Mononuclear cell (primary cell): ENCODE data around the gene TMPRSS6. TPM values are rescaled to one million over a fixed set of nuclear protein-coding genes. Genes with fewer than 3 reads are reported as not detected.

Experiments used
- H3K27me3 ChIP-seq: 2 replicates; pipeline ENCODE4 v1.6.0; 2011; ENCODE audit warnings: low read length, control low read depth; ENCODE audit not compliant: insufficient read depth
- H3K4me1 ChIP-seq: 2 replicates; pipeline ENCODE4 v1.5.1; 2011; ENCODE audit warnings: mild to moderate bottlenecking, low read length, control low read depth; ENCODE audit not compliant: insufficient read depth
- H3K4me3 ChIP-seq: 2 replicates; pipeline ENCODE4 v1.5.1; 2011; ENCODE audit warnings: mild to moderate bottlenecking, low read length, moderate library complexity
- H3K9me3 ChIP-seq: 2 replicates; pipeline ENCODE4 v1.5.1; 2011; ENCODE audit warnings: low read depth, mild to moderate bottlenecking, control low read depth, low read length
- total RNA-seq: library from RNA; depleted of rRNA; stranded (reverse); fragments of >200 nt; gene quantifications from one replicate; pipeline ENCODE4 v1.2.3, GENCODE V29; 2012

TMPRSS6 gene
- total RNA-seq, 1 donor: under 0.01 TPM

GRCh38 chr22:37129866-37130441 is 20.4 kb upstream of the TMPRSS6 start:
- Histone ChIP-seq H3K4me3 (no peak overlapping the region), H3K27me3 (no peaks in the 10 kb centered on the region), H3K4me1 (no peaks in the 10 kb centered on the region), H3K9me3 (no peaks in the 10 kb centered on the region)

GRCh38 chr22:37128555-37129281 is 19.2 kb upstream of the TMPRSS6 start:
- H3K9me3 ChIP-seq: no peaks in the 10 kb centered on the region
- H3K27me3 ChIP-seq: no peaks in the 10 kb centered on the region
- no peak overlapping the region for H3K4me3 ChIP-seq
- no peaks in the 10 kb centered on the region for H3K4me1 ChIP-seq

- H3K4me1 ChIP-seq: peaks cover 9% of the 10 kb centered on the region
- no peaks in the 10 kb centered on the region for H3K27me3 ChIP-seq
- no peak overlapping the region for H3K4me3 ChIP-seq
- H3K9me3 ChIP-seq: no peaks in the 10 kb centered on the region
Measured at GRCh38 chr22:37127350-37127878, 17.9 kb upstream of the TMPRSS6 start.

- Histone ChIP-seq H3K9me3 (no peaks in the 10 kb centered on the region), H3K27me3 (no peaks in the 10 kb centered on the region), H3K4me3 (no peak overlapping the region), H3K4me1 (peaks cover 14% of the 10 kb centered on the region)
Measured at GRCh38 chr22:37126882-37127281, 17.4 kb upstream of the TMPRSS6 start.

DNA sequence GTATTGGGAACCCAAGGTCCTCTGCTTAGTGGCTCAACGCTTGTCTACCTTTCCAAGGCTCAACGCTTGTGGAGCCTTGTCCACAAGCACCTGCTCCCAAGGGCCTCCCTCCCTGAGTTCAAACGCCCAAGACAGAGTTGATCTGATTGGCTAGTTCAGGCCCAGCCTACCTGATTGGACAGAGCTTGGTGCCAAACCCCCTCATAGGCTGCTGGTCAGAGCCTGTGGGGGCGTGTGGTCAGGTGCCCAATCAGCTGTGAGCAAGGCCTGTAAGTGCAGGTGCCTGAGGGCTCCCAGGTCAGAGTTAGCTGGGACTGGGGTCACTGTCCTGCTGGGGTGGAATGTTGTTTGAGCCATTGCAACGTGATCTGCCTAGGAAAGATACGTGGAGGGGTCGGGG is 16.9 kb upstream of the TMPRSS6 start:
- no peaks in the 10 kb centered on the region for H3K27me3 ChIP-seq

DNA sequence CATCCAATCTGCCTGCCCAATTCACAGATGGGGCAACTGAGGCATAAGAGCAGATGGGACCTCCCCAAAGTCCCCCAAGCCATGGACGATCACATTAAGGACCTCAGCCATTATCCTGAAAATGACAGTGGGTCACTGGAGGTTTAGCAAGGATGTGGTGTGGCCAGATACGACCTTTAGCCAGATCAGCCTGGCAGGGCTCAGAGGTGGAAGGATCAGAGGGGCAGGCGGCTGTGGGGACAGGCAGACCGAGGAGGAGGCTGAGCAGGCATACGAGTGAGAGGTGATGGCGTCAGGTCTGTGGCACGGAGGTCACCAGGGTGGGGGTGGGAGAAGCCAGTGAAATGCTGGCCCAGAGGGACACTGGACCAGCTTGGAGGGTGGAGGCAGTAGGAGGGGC is 14.1 kb upstream of the TMPRSS6 start:
- H3K9me3 ChIP-seq: no peaks in the 10 kb centered on the region
- peaks cover 26% of the 10 kb centered on the region for H3K4me1 ChIP-seq
- H3K4me3 ChIP-seq: no peak overlapping the region
- H3K27me3 ChIP-seq: no peaks in the 10 kb centered on the region

More for the DNA sequence above, 16.9 kb upstream of the TMPRSS6 start:
- H3K4me3 ChIP-seq: no peak overlapping the region
- peaks cover 19% of the 10 kb centered on the region for H3K4me1 ChIP-seq
- no peaks in the 10 kb centered on the region for H3K9me3 ChIP-seq

GRCh38 chr22:37122598-37123180 is 13.2 kb upstream of the TMPRSS6 start:
- H3K4me3 ChIP-seq: no peak overlapping the region
- peaks cover 26% of the 10 kb centered on the region for H3K4me1 ChIP-seq
- no peaks in the 10 kb centered on the region for H3K27me3 ChIP-seq
- H3K9me3 ChIP-seq: no peaks in the 10 kb centered on the region

DNA sequence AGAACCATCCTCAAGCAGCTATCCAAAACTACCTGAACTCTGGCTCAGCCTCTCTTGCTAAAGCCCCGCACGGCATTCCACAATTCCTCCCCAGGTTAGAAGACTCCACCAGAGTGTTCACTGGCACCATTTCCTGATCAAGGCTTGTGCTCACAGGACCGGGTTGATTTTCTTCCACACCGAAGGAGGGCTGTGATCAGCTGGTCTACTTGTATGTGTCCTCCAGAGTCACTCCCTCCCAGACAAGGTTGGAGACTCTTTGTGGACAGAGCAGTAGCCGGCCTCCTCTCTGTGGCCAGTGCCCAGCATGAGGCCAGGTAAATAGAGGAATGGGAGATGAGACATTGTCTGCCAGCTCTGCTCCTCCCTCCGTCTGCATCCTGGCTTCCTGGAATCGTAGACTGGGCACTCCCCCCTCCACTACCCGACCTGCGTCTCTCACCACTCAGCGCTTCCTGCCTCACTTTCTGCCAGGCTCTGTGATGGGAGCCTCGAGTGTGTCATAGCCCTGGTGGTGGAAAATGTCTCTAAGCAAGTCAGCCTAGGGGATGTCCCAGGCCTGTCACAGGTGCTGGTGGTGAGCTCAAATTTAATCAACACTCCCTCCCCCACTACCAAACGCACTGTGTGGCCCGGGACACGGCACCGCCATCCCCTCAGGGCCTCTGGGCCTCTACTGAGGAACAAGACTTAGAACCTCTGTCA is 12.5 kb upstream of the TMPRSS6 start:
- Histone ChIP-seq H3K9me3 (no peaks in the 10 kb centered on the region), H3K4me1 (peaks cover 26% of the 10 kb centered on the region), H3K4me3 (no peak overlapping the region), H3K27me3 (no peaks in the 10 kb centered on the region)

GRCh38 chr22:37120569-37121340 is 11.2 kb upstream of the TMPRSS6 start:
- Histone ChIP-seq H3K4me3 (no peak overlapping the region), H3K27me3 (no peaks in the 10 kb centered on the region), H3K4me1 (peaks cover 26% of the 10 kb centered on the region), H3K9me3 (no peaks in the 10 kb centered on the region)

- Histone ChIP-seq H3K4me1 (peaks cover 26% of the 10 kb centered on the region), H3K4me3 (no peak overlapping the region), H3K27me3 (no peaks in the 10 kb centered on the region), H3K9me3 (no peaks in the 10 kb centered on the region)
Measured at GRCh38 chr22:37119872-37120271, 10.4 kb upstream of the TMPRSS6 start.

- Histone ChIP-seq H3K4me1 (peaks cover 25% of the 10 kb centered on the region), H3K27me3 (no peaks in the 10 kb centered on the region), H3K4me3 (no peak overlapping the region), H3K9me3 (no peaks in the 10 kb centered on the region)
Measured at GRCh38 chr22:37118083-37118482, 8.6 kb upstream of the TMPRSS6 start.

- no peaks in the 10 kb centered on the region for H3K9me3 ChIP-seq
- H3K4me3 ChIP-seq: no peak overlapping the region
- peaks cover 15% of the 10 kb centered on the region for H3K4me1 ChIP-seq
- no peaks in the 10 kb centered on the region for H3K27me3 ChIP-seq
Measured at GRCh38 chr22:37117092-37117491, 7.6 kb upstream of the TMPRSS6 start.

DNA sequence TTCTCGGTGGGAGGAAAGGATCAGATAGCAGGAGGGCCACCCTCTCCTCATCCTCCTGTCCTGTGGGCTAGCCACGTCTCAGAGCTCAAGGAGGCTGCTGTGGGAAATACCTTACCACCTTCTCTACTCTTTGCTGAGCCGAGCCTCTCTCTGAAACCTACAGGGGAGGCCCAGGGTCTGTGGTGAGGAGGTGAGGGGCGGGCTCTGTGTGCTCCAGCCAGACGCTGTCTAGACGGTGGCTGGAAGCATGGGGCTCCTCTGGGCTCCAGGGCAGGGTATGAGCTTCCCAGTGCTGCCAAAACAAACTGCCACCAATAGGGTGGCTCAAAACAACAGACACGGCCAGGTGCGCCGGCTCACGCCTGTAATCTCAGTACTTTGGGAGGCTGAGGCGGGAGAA is 5.5 kb upstream of the TMPRSS6 start:
- Histone ChIP-seq H3K4me3 (no peak overlapping the region), H3K4me1 (no peaks in the 10 kb centered on the region), H3K27me3 (no peaks in the 10 kb centered on the region), H3K9me3 (no peaks in the 10 kb centered on the region)

- Histone ChIP-seq H3K4me3 (no peak overlapping the region), H3K4me1 (no peaks in the 10 kb centered on the region), H3K27me3 (no peaks in the 10 kb centered on the region), H3K9me3 (no peaks in the 10 kb centered on the region)
Measured at GRCh38 chr22:37113757-37114156, 4.2 kb upstream of the TMPRSS6 start.
